Ecto neural progenitor cell (in vitro differentiated cells): ENCODE results near the gene PSMD12.
"Not testable (repeated sequence)": the region's sequence is repeated elsewhere in the genome, so short reads cannot be mapped to it uniquely, and the experiment has no call there.

ENCODE experiments used
- DNase-seq: peaks from one replicate; pipeline ENCODE4 v3.0.0-alpha.2; 2018; ENCODE audit warnings: low spot score

PSMD12 gene

GRCh38 chr17:67358612-67359011, 7.8 kb downstream of the PSMD12 start:
- DNase-seq, result no peak

- no peak for DNase-seq
These were observed 12.3 kb downstream of the PSMD12 start for GRCh38 chr17:67353929-67354574.

- no peak for DNase-seq
These were observed 13.2 kb downstream of the PSMD12 start for GRCh38 chr17:67353161-67353560.

- DNase-seq, result no peak
These were observed 17.0 kb downstream of the PSMD12 start for GRCh38 chr17:67349420-67349819.

- no peak for DNase-seq
These were observed 18.6 kb downstream of the PSMD12 start for GRCh38 chr17:67347826-67348225.

GRCh38 chr17:67343237-67343636, 23.1 kb downstream of the PSMD12 start:
- DNase-seq, result no peak

- not testable (repeated sequence) for DNase-seq
These were observed 28.0 kb downstream of the PSMD12 start for GRCh38 chr17:67338353-67338752.

- DNase-seq, result no peak
These were observed 29.5 kb downstream of the PSMD12 start for GRCh38 chr17:67336859-67337258.

- DNase-seq, result no peak
These were observed 31.0 kb downstream of the PSMD12 start for GRCh38 chr17:67335245-67335835.

GRCh38 chr17:67332162-67332508, 34.2 kb downstream of the PSMD12 start:
- not testable (repeated sequence) for DNase-seq

GRCh38 chr17:67331381-67332161, 34.8 kb downstream of the PSMD12 start:
- DNase-seq, result peak; percentile 35

GRCh38 chr17:67328026-67328425, 38.4 kb downstream of the PSMD12 start:
- peak; percentile 13 for DNase-seq

- not testable (repeated sequence) for DNase-seq
These were observed 39.2 kb downstream of the PSMD12 start for GRCh38 chr17:67326959-67327745.

GRCh38 chr17:67326440-67326839, 39.9 kb downstream of the PSMD12 start:
- DNase-seq, result peak; percentile 26

- peak; percentile 24 for DNase-seq
These were observed 42.0 kb downstream of the PSMD12 start for GRCh38 chr17:67324330-67324729.

- DNase-seq, result peak; percentile 15
These were observed 42.9 kb downstream of the PSMD12 start for GRCh38 chr17:67323445-67323844.

GRCh38 chr17:67322042-67322787, 44.2 kb downstream of the PSMD12 start:
- peak; percentile 71 for DNase-seq

- not testable (repeated sequence) for DNase-seq
These were observed 44.9 kb downstream of the PSMD12 start for GRCh38 chr17:67321486-67321885.

GRCh38 chr17:67316781-67317180, 49.6 kb downstream of the PSMD12 start:
- no peak for DNase-seq

- no peak for DNase-seq
These were observed 50.5 kb downstream of the PSMD12 start for GRCh38 chr17:67315865-67316264.

- DNase-seq, result no peak
These were observed 54.1 kb downstream of the PSMD12 start for GRCh38 chr17:67312265-67312664.

GRCh38 chr17:67311575-67311974, 54.8 kb downstream of the PSMD12 start:
- no peak for DNase-seq
